NCI-H1105 (cell line): ENCODE data around the gene CDV3.

Experiments
- DNase-seq: peaks from one replicate; lab custom pipeline; 2025; lab: John Stamatoyannopoulos, UW

The CDV3 gene

DNA sequence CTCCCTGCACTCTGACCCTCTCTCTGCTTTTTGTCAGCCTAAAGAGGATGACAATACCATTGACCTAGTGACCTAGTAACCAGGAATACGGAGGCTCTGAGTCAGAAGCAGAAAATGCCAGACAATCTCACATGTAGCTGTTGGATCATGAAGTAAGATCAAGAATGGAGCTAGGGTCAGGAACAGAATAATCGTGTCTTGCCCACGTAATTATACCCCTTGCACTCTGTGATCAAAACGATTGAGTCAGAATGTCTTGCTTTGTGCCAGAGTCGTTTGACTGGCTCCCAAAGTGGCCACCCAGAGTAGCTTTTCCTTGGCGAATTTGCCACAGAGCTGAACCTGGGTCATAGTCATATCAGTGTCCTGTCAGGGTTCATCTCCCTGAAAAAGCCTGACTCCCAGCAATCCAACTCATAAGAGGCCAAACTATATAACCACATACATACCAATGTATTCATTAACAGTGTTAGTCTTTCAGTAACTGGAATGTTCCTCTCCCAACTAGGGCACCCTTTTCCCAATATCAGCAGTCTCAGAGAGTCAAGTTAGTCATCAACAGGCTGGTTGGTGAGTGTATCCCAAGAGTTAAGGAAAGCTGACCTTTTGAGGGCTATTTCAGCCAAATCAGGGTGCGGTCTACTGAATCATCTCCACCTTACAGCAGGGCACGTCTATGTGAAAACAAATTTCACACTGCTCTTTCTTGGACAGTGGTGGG lies 5.0 kb upstream of the CDV3 start:
- no peak for DNase-seq

- no peak for DNase-seq
Observed at GRCh38 chr3:133570139-133570936, 3.1 kb upstream of the CDV3 start.

DNA sequence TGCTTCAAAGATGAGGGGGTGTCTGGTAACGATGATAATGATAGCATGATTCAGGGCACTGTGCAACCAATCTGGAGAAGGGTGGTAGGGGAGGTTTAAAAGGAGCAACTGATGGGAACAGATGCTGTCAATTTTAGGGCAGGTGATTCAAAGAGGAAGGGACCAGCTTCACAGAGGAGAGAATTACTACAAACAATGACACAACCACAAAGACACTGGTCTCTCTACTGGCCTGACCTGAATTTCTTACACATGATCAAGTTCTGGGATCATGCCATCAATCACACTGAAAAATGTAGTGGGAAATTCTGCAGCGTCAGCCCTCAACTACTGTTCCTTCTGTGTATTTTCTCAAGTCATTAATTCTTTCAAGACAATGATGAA lies 2.6 kb upstream of the CDV3 start:
- no peak for DNase-seq

- DNase-seq: no peak
Observed at GRCh38 chr3:133572158-133573053, 1.1 kb upstream of the CDV3 start.

DNA sequence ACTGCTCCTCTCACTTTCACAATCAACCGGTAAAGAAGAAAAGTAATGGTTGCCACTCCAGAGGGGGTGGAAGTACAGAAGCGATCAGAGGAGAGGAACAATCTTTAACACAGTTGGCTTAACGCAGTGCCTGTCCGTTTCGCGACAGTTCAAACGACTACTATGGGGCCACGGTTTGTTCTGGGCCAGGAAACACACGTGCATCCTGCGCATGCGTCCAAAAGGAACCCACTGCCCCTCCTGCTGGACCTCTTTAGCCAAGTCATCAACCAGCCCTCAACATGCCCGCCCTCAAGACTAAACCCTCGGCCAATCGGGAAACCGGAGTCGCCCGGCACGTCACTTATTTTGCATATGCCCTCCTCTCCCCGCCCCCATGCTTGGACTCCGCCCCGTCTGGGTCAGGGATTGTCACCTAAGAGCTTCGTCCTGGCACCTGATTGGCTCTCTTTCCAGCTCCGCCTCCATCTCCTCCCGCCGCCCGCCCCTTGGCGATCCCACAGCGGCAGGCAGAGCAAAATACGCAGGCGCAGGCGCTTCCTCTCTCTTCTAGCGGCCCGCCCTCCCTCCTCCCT lies 345 bp upstream of the CDV3 start:
- DNase-seq: no peak

DNA sequence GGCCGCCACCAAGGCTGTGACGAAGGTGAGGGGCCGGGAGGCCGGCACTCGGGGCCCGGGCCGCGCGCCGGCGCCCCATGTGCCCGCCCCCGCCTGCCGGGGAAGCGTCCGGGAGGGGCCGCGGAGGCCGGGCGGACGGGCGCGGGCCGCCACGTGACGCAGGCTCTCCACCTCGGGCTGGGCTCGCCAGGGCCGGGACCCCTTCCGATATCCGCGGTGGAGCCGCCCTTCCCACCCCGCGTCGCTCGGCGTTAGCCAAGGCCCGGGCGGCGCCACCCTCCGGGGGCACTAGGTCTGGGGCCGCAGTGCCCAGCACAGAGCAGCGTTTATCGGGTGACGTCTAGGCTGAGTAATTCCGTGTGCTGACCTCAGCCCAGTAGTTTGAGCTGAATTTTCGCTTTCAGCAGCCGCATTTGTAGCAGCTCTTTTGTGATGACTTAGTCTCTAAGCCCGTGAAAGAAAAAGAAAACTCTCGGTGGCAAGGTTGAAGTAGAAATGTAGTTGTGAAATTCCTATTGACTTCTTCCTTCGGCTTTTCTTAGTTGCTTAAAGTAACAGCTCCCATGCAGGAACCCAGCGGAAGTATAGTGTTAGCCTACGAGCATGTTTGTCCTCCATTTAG lies 885 bp downstream of the CDV3 start:
- no peak for DNase-seq

DNA sequence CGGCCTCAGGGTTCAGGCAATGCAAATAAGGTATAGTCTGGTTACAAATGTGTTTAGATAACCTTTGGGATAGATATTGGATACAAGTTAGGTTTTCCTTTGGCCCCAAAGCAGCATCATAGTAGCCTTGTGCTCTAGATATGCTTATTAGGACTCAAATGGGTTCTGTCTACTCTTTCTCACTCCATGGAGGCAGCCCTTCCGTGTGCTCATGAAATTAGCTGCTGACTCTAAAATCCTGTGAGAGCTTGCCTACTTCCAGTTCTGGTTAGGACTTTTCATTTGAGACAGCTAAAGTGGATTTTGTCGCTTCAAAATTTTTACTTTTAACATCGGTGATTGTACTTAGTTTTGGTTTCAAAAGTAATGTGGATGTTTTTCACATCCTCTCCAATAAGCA lies 1.6 kb downstream of the CDV3 start:
- no peak for DNase-seq

DNA sequence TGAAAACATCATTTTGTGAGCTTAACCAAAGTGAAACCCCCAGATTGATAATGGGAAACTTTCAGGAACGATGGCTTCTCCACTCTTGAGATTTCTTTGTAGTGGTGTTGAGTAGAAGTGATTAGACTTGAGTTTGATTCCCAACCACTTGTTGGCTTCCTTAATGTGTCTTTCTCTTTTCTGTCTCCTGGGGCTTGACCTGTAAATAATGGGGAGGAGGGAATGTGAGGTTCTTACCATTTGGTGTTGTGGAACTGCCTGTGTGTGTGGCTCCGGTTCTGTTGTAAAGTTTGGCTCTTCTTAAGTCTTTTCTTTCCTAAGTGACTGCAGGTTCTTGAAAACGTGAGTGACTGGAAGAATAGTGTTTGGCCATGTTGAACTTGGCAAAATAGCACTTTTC lies 2.7 kb downstream of the CDV3 start:
- DNase-seq: no peak

- no peak for DNase-seq
Observed at GRCh38 chr3:133578548-133579191, 5.2 kb downstream of the CDV3 start.

DNA sequence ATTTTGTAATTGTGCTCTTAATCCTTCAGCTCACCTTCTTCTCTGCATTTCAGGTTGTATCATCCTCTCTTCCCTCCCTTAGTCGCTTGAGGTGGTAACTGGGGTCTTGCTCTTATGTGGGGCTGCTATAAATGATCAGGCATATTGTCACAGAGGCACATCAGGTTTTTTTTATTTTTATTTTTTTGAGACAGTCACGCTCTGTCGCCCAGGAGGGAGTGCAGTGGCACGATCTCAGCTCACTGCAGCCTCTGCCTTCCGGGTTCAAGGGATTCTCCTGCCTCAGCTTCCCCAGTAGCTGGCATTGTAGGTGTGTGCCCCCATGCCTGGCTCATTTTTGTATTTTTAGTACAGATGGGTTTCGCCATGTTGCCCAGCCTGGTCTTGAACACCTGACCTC lies 9.9 kb downstream of the CDV3 start:
- DNase-seq: no peak

DNA sequence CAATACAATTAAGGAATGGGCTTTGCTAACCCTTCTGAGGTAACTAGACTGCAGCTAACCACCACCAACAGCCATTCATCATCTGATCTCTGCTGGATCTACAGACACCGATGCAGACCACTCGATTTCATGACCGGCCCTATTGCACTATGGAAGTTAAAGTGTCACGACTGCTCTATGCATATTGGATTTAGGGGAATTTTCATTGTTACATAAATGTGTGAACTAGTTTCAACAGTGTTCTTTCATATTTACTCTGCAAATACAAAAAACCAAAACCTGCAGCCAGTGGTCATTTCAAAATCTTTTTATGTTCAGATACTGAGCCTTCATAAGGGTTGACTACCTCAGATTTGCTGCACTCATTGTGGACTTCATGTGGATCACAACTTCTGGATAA lies 14.5 kb downstream of the CDV3 start:
- no peak for DNase-seq

DNA sequence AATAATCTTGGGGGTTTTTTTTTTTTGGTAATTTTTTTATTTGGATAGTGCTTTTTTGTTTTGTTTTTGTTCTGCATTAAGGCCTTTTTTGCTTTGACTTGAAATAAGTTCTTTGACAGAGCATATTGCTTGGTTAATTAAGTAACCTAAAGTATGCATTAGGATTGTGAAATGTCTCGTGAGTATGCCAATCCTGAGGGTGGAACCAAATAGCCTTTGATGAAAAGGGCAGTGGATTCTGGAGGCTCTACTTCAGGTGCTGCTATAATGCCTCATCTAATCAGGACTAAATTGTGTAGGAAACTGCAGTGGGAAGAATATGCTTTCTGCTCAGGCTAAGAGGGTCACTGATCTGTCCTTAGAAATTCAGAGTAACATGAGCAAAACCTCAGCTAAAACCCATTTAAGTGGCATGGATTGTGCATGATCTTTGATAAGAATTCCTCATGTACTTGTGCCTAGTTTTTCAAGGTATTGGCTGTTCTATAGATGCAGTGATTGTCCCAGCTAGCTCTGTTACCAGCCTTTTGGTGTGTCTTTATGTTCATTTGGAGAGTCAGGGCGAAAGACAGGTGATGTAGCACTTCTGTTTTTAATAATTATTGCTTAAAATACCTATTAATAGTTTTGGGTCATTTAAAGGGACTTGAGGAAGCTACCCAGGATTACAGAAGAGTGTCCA lies 15.4 kb downstream of the CDV3 start:
- DNase-seq: no peak

DNA sequence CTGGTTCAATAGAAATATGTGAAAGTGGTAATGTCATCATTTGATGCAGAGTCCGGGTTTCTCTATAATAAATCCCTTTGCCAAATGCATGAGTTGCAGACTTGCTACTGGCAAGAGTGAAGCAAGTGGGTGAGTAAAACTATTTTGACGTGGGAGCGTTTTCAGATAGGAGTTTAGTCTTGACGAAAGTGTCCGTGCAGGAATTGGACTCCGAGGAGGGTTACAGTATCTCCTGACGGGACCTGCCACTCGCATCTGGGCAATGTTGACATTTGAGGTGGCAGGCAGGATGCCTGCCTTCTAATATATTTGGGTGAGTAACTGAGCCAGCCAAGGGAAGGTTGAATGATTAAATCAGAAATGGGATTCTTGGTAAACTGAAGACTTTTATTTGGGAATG lies 16.0 kb downstream of the CDV3 start:
- DNase-seq: no peak

DNA sequence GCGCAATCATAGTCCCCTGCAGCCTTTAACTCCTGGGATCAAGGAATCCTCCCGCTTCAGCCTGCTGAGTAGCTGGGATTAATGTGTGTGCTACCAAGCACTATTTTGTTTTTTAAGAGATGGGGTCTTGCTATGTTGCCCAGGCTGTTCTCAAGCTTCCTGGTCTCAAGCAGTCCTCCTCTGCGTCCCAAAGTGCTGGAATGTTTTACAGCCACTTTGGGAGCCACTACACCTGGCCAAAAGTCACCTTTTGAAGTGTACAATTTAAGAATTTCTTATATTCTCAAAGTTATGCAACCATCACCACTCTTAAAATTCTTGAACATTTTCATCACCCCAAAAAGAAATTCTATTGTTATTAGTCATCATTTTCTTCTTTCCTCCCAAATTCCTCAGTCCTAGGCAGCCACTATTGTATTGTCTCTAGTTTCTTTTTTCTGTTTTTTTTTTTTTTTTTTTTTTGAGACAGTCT lies 17.8 kb downstream of the CDV3 start:
- no peak for DNase-seq

DNA sequence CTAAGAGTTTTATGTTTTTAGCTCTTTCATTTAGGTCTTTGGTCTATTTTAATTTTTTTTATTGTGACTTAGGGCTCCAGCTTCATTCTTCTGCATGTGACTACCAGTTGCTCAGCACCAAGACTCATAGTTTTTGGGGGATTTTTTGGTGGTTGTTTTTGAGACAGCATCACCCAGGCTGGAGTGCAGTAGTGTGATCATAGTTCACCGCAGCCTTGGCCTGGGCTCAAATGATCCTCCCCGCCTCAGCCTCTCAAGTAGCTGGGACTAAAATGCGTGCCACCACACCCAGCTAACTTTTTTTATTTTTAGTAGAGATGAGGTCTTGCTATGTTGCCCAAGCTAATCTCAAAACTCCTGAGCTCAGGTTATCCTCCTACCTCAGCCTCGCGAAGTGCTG lies 19.4 kb downstream of the CDV3 start:
- no peak for DNase-seq

- no peak for DNase-seq
Observed at GRCh38 chr3:133593243-133593642, 19.8 kb downstream of the CDV3 start.

GRCh38 chr3:133595341-133595740 lies 21.9 kb downstream of the CDV3 start:
- DNase-seq: no peak

- DNase-seq: no peak
Observed at GRCh38 chr3:133598405-133598804, 24.9 kb downstream of the CDV3 start.

DNA sequence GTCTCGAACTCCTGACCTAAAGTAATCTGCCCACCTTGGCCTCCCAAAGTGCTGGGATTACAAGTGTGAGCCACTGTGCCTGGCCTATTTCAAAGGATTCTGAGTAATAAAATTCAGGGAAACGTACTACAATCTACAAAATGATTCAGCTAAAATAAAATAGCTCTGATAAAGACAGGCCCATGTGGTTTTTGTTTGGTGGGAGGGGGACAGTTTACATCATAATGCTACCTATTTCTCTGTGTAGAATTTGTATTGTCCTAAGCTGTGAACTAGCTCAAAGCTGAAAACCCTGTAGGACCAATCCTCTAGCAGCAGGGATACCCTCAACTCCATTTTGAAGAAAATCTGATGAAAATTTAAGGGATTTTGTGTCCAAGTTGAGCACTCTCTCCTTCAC lies 25.8 kb downstream of the CDV3 start:
- DNase-seq: no peak

DNA sequence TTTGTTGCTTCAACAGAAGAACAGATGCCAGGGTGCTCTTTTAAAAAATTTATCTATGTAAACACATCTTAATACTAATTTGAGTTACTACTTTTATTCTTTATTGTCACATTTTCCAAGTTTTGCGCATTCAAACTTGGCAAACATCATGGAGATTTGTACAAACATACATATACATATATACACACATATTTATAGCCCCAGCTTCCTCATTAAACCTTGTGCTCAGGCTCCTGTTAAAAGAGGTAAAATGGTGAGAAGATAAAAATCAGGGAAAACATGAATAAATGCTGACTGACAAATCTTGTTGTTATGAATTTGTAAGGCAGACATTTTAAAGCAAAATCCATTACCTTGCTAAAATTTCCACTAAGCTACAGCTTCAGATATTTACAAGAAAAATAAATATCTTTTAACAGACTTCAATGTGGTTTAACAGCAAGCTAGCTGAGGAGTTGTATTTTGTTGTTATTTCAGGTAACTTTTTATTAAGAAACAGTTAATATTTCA lies 27.1 kb downstream of the CDV3 start:
- no peak for DNase-seq
